ENCODE results near the gene AFF2.

The AFF2 gene

DNA sequence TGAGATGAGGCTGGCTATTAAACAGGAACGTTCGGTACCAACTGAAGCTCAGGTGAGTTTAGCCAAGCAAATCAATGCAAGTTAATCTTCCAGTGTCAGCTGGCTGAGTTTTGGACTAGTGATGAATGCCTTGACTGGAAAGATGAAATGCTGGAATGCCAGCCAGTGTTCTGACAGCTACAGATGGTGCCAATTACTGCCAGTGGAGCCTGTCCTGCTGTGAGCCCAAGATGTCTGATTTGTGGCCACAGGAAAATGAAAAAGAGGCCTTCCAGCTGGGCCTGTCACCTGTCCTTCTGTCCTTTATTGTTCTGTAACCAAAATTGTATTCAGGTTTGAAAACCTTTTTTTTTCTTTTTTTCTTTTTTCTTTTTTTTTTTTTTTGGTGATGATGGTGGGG is 223.1 kb downstream of the AFF2 start:
- Histone ChIP-seq H3K4me3 (ENCODE audit: low read length in 2 of 2) (no peak overlapping the region), H3K27ac (ENCODE audit: low read length) (no peak overlapping the region), H3K27me3 (ENCODE audit: control insufficient read depth in 1 of 2, insufficient read depth in 2 of 2, low read length in 2 of 2) (no peaks in the 10 kb centered on the region), H3K36me3 (ENCODE audit: control insufficient read depth in 2 of 2, insufficient read depth in 2 of 2, low read length in 2 of 2) (no peaks in the 10 kb centered on the region), H3K4me1 (ENCODE audit: control insufficient read depth, insufficient read depth, low read length) (no peaks in the 10 kb centered on the region), H3K9ac (ENCODE audit: low read length in 2 of 2) (no peak overlapping the region), H3K9me3 (ENCODE audit: control insufficient read depth in 2 of 2, low read length in 2 of 2) (peaks cover 0 to 3% of the 10 kb centered on the region in 2 donors)

GRCh38 chrX:148728901-148729300 is 228.5 kb downstream of the AFF2 start:
- no peak overlapping the region for H3K27ac ChIP-seq (ENCODE audit: low read length)
- no peak overlapping the region for H3K4me3 ChIP-seq (ENCODE audit: low read length in 2 of 2)
- H3K27me3 ChIP-seq (ENCODE audit: control insufficient read depth in 1 of 2, insufficient read depth in 2 of 2, low read length in 2 of 2): no peaks in the 10 kb centered on the region
- H3K9ac ChIP-seq (ENCODE audit: low read length in 2 of 2): no peak overlapping the region
- no peaks in the 10 kb centered on the region for H3K9me3 ChIP-seq (ENCODE audit: control insufficient read depth in 2 of 2, low read length in 2 of 2)
- H3K36me3 ChIP-seq (ENCODE audit: control insufficient read depth in 2 of 2, insufficient read depth in 2 of 2, low read length in 2 of 2): no peaks in the 10 kb centered on the region
- H3K4me1 ChIP-seq (ENCODE audit: control insufficient read depth, insufficient read depth, low read length): no peaks in the 10 kb centered on the region

GRCh38 chrX:148732743-148733142 is 232.3 kb downstream of the AFF2 start:
- H3K27me3 ChIP-seq (ENCODE audit: control insufficient read depth in 1 of 2, insufficient read depth in 2 of 2, low read length in 2 of 2): no peaks in the 10 kb centered on the region
- no peak overlapping the region for H3K27ac ChIP-seq (ENCODE audit: low read length)
- H3K4me1 ChIP-seq (ENCODE audit: control insufficient read depth, insufficient read depth, low read length): no peaks in the 10 kb centered on the region
- H3K9ac ChIP-seq (ENCODE audit: low read length in 2 of 2): no peak overlapping the region
- no peaks in the 10 kb centered on the region for H3K36me3 ChIP-seq (ENCODE audit: control insufficient read depth in 2 of 2, insufficient read depth in 2 of 2, low read length in 2 of 2)
- H3K9me3 ChIP-seq (ENCODE audit: control insufficient read depth in 2 of 2, low read length in 2 of 2): no peaks in the 10 kb centered on the region
- H3K4me3 ChIP-seq (ENCODE audit: low read length in 2 of 2): no peak overlapping the region

- H3K4me1 ChIP-seq (ENCODE audit: control insufficient read depth, insufficient read depth, low read length): no peaks in the 10 kb centered on the region
- no peak overlapping the region for H3K4me3 ChIP-seq (ENCODE audit: low read length in 2 of 2)
- no peaks in the 10 kb centered on the region for H3K27me3 ChIP-seq (ENCODE audit: control insufficient read depth in 1 of 2, insufficient read depth in 2 of 2, low read length in 2 of 2)
- H3K9me3 ChIP-seq (ENCODE audit: control insufficient read depth in 2 of 2, low read length in 2 of 2): no peaks in the 10 kb centered on the region
- H3K27ac ChIP-seq (ENCODE audit: low read length): no peak overlapping the region
- no peak overlapping the region for H3K9ac ChIP-seq (ENCODE audit: low read length in 2 of 2)
- no peaks in the 10 kb centered on the region for H3K36me3 ChIP-seq (ENCODE audit: control insufficient read depth in 2 of 2, insufficient read depth in 2 of 2, low read length in 2 of 2)
Measured at GRCh38 chrX:148741441-148741840, 241.0 kb downstream of the AFF2 start.

DNA sequence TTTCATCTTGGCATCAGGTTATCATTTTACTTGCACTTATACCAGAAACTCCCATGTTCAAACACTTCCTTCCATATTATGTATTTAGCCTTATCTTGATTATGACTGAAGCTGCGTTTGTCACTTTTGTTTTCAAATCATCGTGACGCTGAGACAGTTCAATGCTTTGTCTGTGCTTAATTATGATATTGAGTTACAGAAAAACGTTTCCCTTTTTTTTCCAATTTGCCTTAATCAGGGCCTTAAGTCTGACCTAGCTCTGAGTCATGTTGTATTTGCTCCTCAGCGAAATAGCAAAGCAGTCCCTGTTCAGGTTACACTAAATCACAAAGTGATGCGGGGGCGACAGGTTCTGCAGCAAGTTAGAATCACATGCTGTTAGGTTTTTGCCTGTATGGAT is 254.7 kb downstream of the AFF2 start:
- Histone ChIP-seq H3K27me3 (ENCODE audit: control insufficient read depth in 1 of 2, insufficient read depth in 2 of 2, low read length in 2 of 2) (no peaks in the 10 kb centered on the region), H3K36me3 (ENCODE audit: control insufficient read depth in 2 of 2, insufficient read depth in 2 of 2, low read length in 2 of 2) (no peaks in the 10 kb centered on the region), H3K9ac (ENCODE audit: low read length in 2 of 2) (no peak overlapping the region), H3K4me3 (ENCODE audit: low read length in 2 of 2) (no peak overlapping the region), H3K9me3 (ENCODE audit: control insufficient read depth in 2 of 2, low read length in 2 of 2) (no peaks in the 10 kb centered on the region), H3K27ac (ENCODE audit: low read length) (no peak overlapping the region), H3K4me1 (ENCODE audit: control insufficient read depth, insufficient read depth, low read length) (no peaks in the 10 kb centered on the region)

- Histone ChIP-seq H3K4me1 (ENCODE audit: control insufficient read depth, insufficient read depth, low read length) (no peaks in the 10 kb centered on the region), H3K27me3 (ENCODE audit: control insufficient read depth in 1 of 2, insufficient read depth in 2 of 2, low read length in 2 of 2) (no peaks in the 10 kb centered on the region), H3K9ac (ENCODE audit: low read length in 2 of 2) (no peak overlapping the region), H3K9me3 (ENCODE audit: control insufficient read depth in 2 of 2, low read length in 2 of 2) (no peaks in the 10 kb centered on the region), H3K27ac (ENCODE audit: low read length) (no peak overlapping the region), H3K4me3 (ENCODE audit: low read length in 2 of 2) (no peak overlapping the region), H3K36me3 (ENCODE audit: control insufficient read depth in 2 of 2, insufficient read depth in 2 of 2, low read length in 2 of 2) (no peaks in the 10 kb centered on the region)
Measured at GRCh38 chrX:148763896-148764295, 263.5 kb downstream of the AFF2 start.

- H3K9me3 ChIP-seq (ENCODE audit: control insufficient read depth in 2 of 2, low read length in 2 of 2): no peaks in the 10 kb centered on the region
- no peaks in the 10 kb centered on the region for H3K27me3 ChIP-seq (ENCODE audit: control insufficient read depth in 1 of 2, insufficient read depth in 2 of 2, low read length in 2 of 2)
- H3K36me3 ChIP-seq (ENCODE audit: control insufficient read depth in 2 of 2, insufficient read depth in 2 of 2, low read length in 2 of 2): no peaks in the 10 kb centered on the region
- no peaks in the 10 kb centered on the region for H3K4me1 ChIP-seq (ENCODE audit: control insufficient read depth, insufficient read depth, low read length)
- no peak overlapping the region for H3K9ac ChIP-seq (ENCODE audit: low read length in 2 of 2)
- no peak overlapping the region for H3K27ac ChIP-seq (ENCODE audit: low read length)
- H3K4me3 ChIP-seq (ENCODE audit: low read length in 2 of 2): no peak overlapping the region
Measured at GRCh38 chrX:148768296-148768695, 267.9 kb downstream of the AFF2 start.

- H3K27ac ChIP-seq (ENCODE audit: low read length): no peak overlapping the region
- no peaks in the 10 kb centered on the region for H3K36me3 ChIP-seq (ENCODE audit: control insufficient read depth in 2 of 2, insufficient read depth in 2 of 2, low read length in 2 of 2)
- H3K4me1 ChIP-seq (ENCODE audit: control insufficient read depth, insufficient read depth, low read length): no peaks in the 10 kb centered on the region
- H3K9me3 ChIP-seq (ENCODE audit: control insufficient read depth in 2 of 2, low read length in 2 of 2): no peaks in the 10 kb centered on the region
- no peak overlapping the region for H3K9ac ChIP-seq (ENCODE audit: low read length in 2 of 2)
- H3K4me3 ChIP-seq (ENCODE audit: low read length in 2 of 2): no peak overlapping the region
- H3K27me3 ChIP-seq (ENCODE audit: control insufficient read depth in 1 of 2, insufficient read depth in 2 of 2, low read length in 2 of 2): no peaks in the 10 kb centered on the region
Measured at GRCh38 chrX:148771440-148771839, 271.0 kb downstream of the AFF2 start.

DNA sequence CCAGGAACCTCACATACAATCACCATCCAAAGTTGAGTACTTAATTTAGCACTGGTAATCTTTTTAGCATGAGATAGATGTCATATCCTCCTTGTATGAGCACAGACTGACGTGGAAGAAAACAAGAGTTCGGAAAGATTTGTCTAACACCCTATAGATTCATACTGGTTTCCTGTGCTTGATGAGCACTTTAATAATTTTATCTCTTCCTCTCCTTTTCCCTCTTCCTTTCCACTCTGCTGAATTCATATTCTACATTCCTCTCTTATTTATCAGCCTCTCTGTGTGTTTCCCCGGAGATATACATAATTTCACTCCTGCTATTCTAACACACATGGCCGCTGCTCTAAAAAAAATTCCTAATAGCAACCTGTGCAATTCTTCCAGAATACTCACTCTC is 273.9 kb downstream of the AFF2 start:
- no peak overlapping the region for H3K4me3 ChIP-seq (ENCODE audit: low read length in 2 of 2)
- H3K9ac ChIP-seq (ENCODE audit: low read length in 2 of 2): no peak overlapping the region

DNA sequence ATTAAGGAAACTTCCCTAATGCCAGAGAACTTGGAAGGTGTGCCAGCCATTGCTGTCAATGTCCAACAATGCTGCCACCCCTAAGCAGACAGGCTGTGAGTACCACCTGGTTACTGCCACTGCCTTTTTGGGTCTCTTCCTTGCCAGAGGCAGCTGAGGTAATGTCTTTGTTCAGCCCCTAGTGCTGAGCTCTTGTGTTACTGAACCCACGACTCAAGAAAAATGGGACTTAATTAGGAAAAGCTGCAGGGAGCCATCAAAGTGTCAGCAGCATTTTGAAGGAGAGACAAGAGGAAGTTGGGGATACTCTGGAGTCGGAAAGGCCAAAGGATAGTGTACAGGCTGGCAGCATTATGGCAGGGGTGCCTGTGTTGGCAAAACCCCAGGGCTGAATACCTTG is 283.7 kb downstream of the AFF2 start:
- H3K9ac ChIP-seq (ENCODE audit: low read length in 2 of 2): no peak overlapping the region
- H3K4me3 ChIP-seq (ENCODE audit: low read length in 2 of 2): no peak overlapping the region
- H3K27me3 ChIP-seq (ENCODE audit: control insufficient read depth in 1 of 2, insufficient read depth in 2 of 2, low read length in 2 of 2): peaks cover 0 to 2% of the 10 kb centered on the region in 2 donors
- H3K36me3 ChIP-seq (ENCODE audit: control insufficient read depth in 2 of 2, insufficient read depth in 2 of 2, low read length in 2 of 2): no peaks in the 10 kb centered on the region
- no peaks in the 10 kb centered on the region for H3K9me3 ChIP-seq (ENCODE audit: control insufficient read depth in 2 of 2, low read length in 2 of 2)
- no peak overlapping the region for H3K27ac ChIP-seq (ENCODE audit: low read length)
- no peaks in the 10 kb centered on the region for H3K4me1 ChIP-seq (ENCODE audit: control insufficient read depth, insufficient read depth, low read length)

More for the DNA sequence above, 273.9 kb downstream of the AFF2 start:
- Histone ChIP-seq H3K9me3 (ENCODE audit: control insufficient read depth in 2 of 2, low read length in 2 of 2) (no peaks in the 10 kb centered on the region), H3K4me1 (ENCODE audit: control insufficient read depth, insufficient read depth, low read length) (no peaks in the 10 kb centered on the region), H3K27ac (ENCODE audit: low read length) (no peak overlapping the region), H3K27me3 (ENCODE audit: control insufficient read depth in 1 of 2, insufficient read depth in 2 of 2, low read length in 2 of 2) (no peaks in the 10 kb centered on the region), H3K36me3 (ENCODE audit: control insufficient read depth in 2 of 2, insufficient read depth in 2 of 2, low read length in 2 of 2) (no peaks in the 10 kb centered on the region)

DNA sequence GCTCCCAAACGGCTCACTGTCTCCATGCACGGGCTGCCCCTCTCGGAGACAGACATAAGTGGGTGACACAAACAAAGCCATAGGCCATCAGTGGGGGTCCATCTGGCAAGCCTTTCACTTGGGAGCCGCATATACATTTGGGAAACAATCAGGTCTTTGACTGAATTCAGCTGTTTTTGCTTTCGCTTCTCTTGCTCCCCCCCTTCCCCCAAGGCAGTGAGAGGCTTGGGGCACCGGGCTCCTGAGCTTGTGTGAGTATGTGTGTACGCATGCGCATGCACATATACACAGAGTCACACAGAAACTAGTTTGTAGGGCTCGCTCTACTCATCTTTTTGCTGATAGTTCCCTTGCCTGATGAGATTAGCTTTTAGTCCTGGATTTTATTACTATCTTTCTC is 284.4 kb downstream of the AFF2 start:
- H3K27me3 ChIP-seq (ENCODE audit: control insufficient read depth in 1 of 2, insufficient read depth in 2 of 2, low read length in 2 of 2): peaks cover 0 to 2% of the 10 kb centered on the region in 2 donors
- H3K9me3 ChIP-seq (ENCODE audit: control insufficient read depth in 2 of 2, low read length in 2 of 2): no peaks in the 10 kb centered on the region
- no peak overlapping the region for H3K27ac ChIP-seq (ENCODE audit: low read length)
- no peak overlapping the region for H3K9ac ChIP-seq (ENCODE audit: low read length in 2 of 2)
- H3K4me1 ChIP-seq (ENCODE audit: control insufficient read depth, insufficient read depth, low read length): no peaks in the 10 kb centered on the region
- no peaks in the 10 kb centered on the region for H3K36me3 ChIP-seq (ENCODE audit: control insufficient read depth in 2 of 2, insufficient read depth in 2 of 2, low read length in 2 of 2)
- no peak overlapping the region for H3K4me3 ChIP-seq (ENCODE audit: low read length in 2 of 2)
